Cardiac fibroblast (primary cell): ENCODE measurements around the gene MLLT3.

ENCODE experiments used
- DNase-seq, 2 donors: peaks; one replicate each; pipeline versions ENCODE4 v3.0.0 to v3.0.0-alpha.2; 2010; ENCODE audit warnings: low read depth in 2 of 2
- H3K4me3 ChIP-seq, 2 donors: replicated peaks in 1 of 2; 1 replicate in 1 of 2; 2 replicates in 1 of 2; pipeline ENCODE4 v1.5.1; 2011; ENCODE audit warnings: low read depth in 2 of 2, low read length in 2 of 2, mild to moderate bottlenecking in 2 of 2, moderate library complexity in 1 of 2
- TF ChIP-seq, protein P1 (sequence below): IDR thresholded peaks from one replicate; pipeline ENCODE4 v1.5.1; 2011; ENCODE audit warnings: low read depth, mild to moderate bottlenecking, low read length, inconsistent platforms

MLLT3 gene

GRCh38 chr9:20441711-20442423 lies 180.4 kb downstream of the MLLT3 start:
- TF ChIP-seq, protein P1, sequence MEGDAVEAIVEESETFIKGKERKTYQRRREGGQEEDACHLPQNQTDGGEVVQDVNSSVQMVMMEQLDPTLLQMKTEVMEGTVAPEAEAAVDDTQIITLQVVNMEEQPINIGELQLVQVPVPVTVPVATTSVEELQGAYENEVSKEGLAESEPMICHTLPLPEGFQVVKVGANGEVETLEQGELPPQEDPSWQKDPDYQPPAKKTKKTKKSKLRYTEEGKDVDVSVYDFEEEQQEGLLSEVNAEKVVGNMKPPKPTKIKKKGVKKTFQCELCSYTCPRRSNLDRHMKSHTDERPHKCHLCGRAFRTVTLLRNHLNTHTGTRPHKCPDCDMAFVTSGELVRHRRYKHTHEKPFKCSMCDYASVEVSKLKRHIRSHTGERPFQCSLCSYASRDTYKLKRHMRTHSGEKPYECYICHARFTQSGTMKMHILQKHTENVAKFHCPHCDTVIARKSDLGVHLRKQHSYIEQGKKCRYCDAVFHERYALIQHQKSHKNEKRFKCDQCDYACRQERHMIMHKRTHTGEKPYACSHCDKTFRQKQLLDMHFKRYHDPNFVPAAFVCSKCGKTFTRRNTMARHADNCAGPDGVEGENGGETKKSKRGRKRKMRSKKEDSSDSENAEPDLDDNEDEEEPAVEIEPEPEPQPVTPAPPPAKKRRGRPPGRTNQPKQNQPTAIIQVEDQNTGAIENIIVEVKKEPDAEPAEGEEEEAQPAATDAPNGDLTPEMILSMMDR, result no peak
- peak in 1 of 2 donors; percentile 31 for DNase-seq
- H3K4me3 ChIP-seq, result no peak overlapping the region

- TF ChIP-seq, protein P1, result no peak
- no peak for DNase-seq
- H3K4me3 ChIP-seq, result no peak overlapping the region
Observed at GRCh38 chr9:20441166-20441565, 181.1 kb downstream of the MLLT3 start.

DNA sequence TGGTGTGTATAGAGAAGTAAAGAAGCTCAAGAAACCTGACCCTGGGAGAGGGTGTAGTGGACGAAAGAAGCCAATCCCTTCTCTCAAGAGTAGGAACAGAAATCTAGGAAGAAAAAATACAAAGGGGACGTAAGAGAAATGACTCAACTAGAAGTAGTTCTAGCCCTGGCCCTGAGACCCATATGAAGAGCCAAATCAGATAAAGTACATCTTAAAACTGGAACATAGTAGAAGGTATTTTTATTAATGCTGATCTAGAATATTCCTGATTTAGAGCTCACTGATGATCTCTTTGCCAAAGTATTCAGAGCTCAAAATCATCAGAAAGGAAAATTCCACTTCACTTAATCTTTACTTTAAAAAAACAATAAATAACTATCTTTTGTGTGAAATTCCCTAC lies 184.8 kb downstream of the MLLT3 start:
- TF ChIP-seq, protein P1, result no peak
- DNase-seq, result peak; percentile 48 to 80
- no peak overlapping the region for H3K4me3 ChIP-seq

DNA sequence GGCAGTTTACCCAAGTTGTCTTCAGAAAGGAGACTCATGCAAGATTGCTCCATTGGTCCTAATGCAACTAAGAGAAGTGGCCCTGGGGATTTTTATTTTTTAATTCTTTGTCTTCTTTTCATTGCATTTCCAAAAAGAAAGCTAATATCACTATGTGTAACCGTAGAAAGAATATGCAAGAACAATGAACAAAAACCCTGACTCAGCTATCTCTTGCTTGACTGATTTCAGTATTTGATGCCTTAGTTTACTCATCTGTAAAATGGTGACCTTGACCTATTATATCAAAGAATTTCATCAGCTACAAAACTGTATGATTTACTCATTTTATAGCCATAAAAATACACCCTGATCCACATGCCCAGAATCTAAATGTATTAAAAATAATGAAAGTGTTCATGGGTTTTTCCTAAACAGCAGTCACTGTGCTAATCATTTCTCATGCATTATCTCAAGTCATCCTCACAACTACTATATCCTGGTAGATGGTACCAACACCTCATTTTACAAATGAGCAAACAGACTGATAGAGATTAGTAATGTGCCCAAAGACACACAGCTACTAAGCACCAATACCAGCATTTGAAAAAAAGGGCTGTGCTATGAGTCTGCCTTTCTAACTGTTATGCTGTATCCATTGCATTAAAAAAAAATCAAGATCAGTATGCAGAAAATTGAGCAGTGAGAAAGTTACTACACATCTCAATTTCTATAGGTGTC lies 185.7 kb downstream of the MLLT3 start:
- DNase-seq, result no peak
- no peak overlapping the region for H3K4me3 ChIP-seq
- TF ChIP-seq, protein P1, result no peak

DNA sequence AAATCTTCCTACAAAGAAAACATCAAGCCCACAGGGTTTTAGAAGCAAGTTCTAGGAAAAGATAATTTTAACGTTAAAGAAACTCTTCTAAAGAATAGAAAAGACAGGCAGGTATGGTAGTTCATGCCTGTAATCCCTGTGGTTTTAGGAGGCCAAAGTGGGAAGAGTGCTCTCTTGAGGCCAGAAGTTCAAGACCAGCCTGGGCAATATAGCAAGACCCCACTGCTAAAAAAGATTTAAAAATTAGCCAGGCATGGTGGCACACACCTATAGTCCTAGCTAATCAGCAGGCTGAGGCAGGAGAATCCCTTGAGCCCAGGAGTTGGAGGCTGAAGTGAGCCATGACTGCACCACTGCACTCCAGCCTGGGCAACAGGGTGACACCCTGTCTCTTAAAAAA lies 193.3 kb downstream of the MLLT3 start:
- H3K4me3 ChIP-seq, result no peak overlapping the region
- no peak for DNase-seq
- TF ChIP-seq, protein P1, result no peak

DNA sequence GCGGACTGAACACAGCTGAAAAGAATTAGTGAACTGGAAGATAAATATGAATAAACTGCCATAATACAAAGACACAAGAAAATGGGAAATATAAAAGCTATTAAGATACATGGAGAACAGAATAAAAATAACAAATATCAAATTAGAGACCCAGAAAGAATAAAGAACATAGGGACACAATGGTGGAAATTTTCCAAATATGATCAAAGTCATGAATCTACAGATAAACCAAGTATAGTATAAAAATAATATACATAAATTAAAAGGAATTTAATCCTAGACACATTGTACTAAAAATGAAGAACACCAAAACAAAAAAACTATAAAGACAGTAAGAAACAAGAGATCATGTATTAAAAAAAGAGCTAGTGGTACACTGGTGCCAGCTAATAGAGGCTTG lies 194.9 kb downstream of the MLLT3 start:
- TF ChIP-seq, protein P1, result no peak
- no peak for DNase-seq
- H3K4me3 ChIP-seq, result no peak overlapping the region

GRCh38 chr9:20426019-20426418 lies 196.3 kb downstream of the MLLT3 start:
- DNase-seq, result no peak
- TF ChIP-seq, protein P1, result no peak
- H3K4me3 ChIP-seq, result no peak overlapping the region
